ENCODE data around the gene CLCN3.
"Not testable (repeated sequence)": the region's sequence is repeated elsewhere in the genome, so short reads cannot be mapped to it uniquely, and the experiment has no call there.

Gene CLCN3

GRCh38 chr4:169690787-169691186, 70.4 kb downstream of the CLCN3 start:
- DNase-seq (ENCODE audit: low read depth in 2 of 2, low spot score in 1 of 2), result no peak

GRCh38 chr4:169698331-169698730, 78.0 kb downstream of the CLCN3 start:
- no peak for DNase-seq (ENCODE audit: low read depth in 2 of 2, low spot score in 1 of 2)

GRCh38 chr4:169707958-169708643, 87.7 kb downstream of the CLCN3 start:
- DNase-seq (ENCODE audit: low read depth in 2 of 2, low spot score in 1 of 2), result no peak

DNA sequence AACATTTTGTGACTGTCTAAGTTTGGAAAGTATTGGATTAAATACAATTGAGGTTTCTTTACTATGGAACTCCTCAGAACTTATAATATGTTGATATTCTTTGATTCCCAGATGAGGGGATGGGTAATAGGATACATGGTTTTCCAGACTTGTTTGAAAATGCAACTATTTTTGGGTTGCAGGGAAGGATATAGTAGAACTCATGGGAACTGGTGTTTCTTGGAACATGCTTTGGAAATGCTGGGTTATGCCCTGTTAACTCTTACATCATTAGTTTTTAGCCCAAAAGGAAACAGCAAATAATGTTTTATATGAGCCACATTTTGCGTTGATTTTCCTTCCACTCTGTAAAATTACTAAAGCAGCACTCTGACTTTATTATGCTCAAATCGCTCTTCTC, 95.4 kb downstream of the CLCN3 start:
- DNase-seq (ENCODE audit: low read depth in 2 of 2, low spot score in 1 of 2), result no peak

DNA sequence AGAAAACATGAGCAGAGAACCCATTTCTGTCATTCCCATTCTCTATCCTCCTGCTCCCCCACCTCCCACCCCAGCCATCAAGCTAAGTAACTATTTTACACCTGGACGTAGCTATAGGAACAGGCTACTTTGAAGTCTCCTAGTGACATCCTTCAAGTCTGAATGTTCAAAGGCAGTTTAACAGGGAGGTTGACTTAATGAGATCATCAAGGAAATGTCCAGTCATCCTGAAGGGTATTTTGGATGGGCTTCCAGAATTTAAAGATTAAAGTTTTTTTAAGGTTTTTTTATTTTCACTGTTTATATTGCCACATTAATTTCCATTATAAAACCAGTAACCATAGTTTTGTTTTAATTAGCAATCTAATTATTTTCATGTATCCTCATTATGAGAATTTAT, 96.3 kb downstream of the CLCN3 start:
- DNase-seq (ENCODE audit: low read depth in 2 of 2, low spot score in 1 of 2), result no peak

DNA sequence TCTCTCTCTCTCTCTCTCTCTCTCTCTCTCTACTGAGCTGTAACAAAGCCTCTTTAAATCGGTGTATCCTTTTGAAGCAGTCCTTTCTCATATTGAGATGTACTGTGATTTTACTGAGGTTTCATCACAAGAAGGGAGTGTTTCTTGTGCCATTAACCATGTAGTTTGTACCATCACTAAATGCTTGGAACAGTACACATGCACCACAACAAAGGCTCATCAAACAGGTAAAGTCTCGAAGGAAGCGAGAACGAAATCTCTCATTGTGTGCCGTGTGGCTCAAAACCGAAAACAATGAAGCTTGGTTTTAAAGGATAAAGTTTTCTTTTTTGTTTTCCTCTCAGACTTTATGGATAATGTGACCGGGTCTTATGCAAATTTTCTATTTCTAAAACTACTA, 100.2 kb downstream of the CLCN3 start:
- DNase-seq (ENCODE audit: low read depth in 2 of 2, low spot score in 1 of 2), result no peak

- DNase-seq (ENCODE audit: low read depth in 2 of 2, low spot score in 1 of 2), result no peak
These were observed 103.0 kb downstream of the CLCN3 start for GRCh38 chr4:169723207-169723965.

GRCh38 chr4:169724260-169724659, 103.9 kb downstream of the CLCN3 start:
- DNase-seq (ENCODE audit: low read depth in 2 of 2, low spot score in 1 of 2), result no peak

DNA sequence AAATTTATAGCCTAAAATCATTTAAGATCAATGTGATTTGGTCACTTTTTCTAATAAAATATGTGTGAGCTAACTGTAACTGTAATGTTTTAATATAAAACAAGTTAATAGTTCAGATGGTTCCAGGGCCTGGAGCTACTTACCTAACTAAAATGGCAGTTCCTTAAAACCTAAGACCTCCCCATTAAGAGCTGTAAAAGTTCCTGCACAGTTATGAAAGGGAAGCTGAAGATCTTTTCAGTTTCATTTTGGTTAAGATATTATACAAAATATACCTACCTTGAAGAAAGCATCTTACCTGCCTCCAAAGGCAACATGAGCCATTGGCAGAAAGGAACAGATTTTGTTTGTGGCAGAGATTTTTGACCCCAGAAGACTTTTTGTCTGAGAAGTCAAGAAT, 107.2 kb downstream of the CLCN3 start:
- no peak for DNase-seq (ENCODE audit: low read depth in 2 of 2, low spot score in 1 of 2)

DNA sequence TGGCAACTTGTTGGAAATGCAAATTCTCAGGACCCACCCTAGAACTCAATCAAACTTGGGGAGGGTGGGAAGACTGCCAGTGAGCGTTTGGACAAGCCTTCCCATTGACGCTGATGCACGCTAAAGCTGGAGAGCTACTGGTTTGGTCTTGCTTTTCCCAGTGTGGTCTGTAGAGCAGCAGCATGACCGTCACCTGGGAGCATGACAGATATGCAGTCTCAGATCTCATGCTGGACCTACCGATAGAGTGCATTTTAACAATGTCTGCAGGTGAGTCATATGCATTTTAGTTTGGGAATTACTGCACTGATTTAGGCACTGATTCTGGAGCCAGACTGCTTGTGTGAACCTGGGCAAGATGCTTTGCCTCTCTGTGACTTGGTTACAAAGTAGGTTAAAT, 110.2 kb downstream of the CLCN3 start:
- DNase-seq (ENCODE audit: low read depth in 2 of 2, low spot score in 1 of 2), result no peak

GRCh38 chr4:169738604-169739003, 118.2 kb downstream of the CLCN3 start:
- DNase-seq (ENCODE audit: low read depth in 2 of 2, low spot score in 1 of 2), result not testable (repeated sequence)

- no peak for DNase-seq (ENCODE audit: low read depth in 2 of 2, low spot score in 1 of 2)
These were observed 121.2 kb downstream of the CLCN3 start for GRCh38 chr4:169741569-169741968.

DNA sequence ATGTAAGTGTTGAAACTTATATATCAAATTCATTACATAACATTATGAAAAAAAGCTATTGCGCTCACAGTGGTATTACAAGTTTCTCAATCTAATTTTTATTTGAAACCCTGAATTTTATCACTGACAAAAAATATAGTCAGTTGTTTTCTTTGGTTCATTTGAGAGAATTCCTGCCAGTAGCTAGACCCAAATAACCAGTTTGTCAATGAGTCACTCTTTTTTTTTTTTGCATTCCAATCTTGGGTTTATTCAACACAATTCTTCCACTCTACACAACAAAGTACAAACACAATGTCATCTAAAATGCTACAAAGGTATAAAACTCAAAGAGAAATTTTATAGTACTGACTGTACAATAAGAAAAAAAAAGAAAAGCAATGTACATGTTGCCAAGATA, 124.2 kb downstream of the CLCN3 start:
- DNase-seq (ENCODE audit: low read depth in 2 of 2, low spot score in 1 of 2), result no peak

DNA sequence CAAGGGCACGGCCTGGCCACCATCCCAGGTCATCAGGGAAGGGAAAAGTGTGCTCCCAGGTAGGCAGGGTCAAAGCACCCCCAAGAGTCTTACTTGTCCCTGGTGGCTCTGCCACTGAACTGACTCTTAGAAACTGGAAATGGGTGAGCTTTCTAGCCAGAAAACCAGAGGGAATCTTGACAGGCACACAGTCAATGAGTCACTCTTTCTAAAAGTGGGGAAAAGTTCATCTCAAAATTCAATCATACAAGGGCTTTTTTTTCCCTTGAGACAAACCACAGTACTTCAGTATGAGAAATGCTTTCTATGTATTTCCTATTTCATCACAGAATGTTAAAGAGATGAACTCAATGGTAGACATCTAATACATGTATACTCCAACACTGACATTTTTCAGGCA, 124.9 kb downstream of the CLCN3 start:
- no peak for DNase-seq (ENCODE audit: low read depth in 2 of 2, low spot score in 1 of 2)

GRCh38 chr4:169756971-169757574, 136.7 kb downstream of the CLCN3 start:
- no peak for DNase-seq (ENCODE audit: low read depth in 2 of 2, low spot score in 1 of 2)

DNA sequence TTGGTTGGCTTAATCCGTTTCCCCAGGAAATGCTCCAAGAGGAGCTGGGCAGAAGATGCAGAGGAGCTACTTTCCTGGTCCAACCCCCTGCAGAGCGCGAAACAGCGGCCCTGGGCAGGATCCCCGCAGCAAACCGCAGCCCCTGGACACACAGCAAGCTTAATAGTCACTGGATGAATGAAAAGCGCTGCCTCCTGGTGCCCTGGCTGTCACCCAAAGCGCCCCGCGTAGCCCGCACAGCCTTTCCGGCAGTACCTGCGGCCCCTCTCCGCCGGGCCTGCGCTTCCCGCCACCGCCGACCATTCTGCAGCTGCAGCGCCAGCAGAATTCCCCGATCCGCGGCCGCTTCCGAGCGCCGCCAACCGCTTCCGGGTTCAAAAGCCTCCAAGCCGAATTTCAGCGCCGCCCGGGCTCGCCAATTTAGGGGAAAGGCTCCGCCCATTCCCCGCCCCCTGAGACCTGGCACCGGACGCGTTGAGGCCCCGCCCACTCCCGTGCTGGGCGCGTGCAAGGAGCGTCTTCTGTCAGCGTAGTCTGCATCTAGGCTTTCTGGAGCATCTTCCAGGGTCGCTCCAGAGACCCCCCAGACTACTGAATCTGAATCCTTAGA, 137.3 kb downstream of the CLCN3 start, which contains the start of gene HPF1:
TSS of gene HPF1 (minus strand) at position 370 of the 610 bp plus-strand sequence. CDS start at position 303, 67 bp downstream.
- DNase-seq (ENCODE audit: low read depth in 2 of 2, low spot score in 1 of 2), result peak; percentile 80 to 86

DNA sequence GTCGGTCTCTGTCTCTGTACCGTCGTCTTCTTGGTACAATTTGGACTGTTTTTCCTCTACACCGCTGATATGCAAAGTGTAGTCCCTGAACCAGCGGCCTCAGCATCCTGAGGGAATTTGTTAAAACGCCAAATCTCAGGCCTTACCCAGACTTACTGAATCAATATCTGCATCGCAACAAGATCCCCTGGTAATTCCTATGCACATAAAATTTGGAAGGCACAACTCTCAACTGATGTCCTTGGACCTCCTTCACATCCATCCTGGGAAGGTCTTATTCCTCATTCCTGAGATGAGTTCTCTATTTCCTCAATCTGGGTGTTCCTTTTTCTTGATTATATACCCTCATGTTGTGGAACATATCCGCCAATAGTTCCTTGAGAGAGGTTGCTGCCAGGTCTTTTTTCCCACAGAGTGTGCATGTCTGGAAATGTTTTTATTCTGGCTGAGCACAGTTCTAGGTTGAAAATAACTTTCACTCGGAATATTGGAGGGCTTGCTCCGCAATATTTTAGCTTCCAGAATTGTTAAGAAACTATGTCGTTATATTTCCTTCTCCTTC, 138.1 kb downstream of the CLCN3 start:
- DNase-seq (ENCODE audit: low read depth in 2 of 2, low spot score in 1 of 2), result no peak

- DNase-seq (ENCODE audit: low read depth in 2 of 2, low spot score in 1 of 2), result no peak
These were observed 141.5 kb downstream of the CLCN3 start for GRCh38 chr4:169761846-169762245.

DNA sequence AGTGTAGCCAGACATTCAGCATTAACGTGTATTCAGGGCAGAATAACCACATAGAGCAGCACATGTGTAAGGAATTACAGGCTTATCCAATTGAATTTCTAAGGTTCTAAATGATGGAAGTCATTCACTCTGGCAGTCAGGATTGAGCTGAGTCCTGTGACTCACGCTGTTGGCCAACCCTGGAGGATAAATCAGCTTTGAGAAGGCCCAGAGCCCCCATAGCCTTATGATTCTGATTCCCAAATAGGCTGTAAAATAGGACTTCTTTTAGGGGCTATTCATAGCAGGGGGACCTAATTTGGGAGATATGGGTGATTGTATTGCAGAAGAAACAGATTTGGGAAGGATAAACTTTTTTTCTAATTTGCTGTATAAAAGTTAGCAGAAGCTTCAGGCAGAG, 145.5 kb downstream of the CLCN3 start:
- no peak for DNase-seq (ENCODE audit: low read depth in 2 of 2, low spot score in 1 of 2)

DNA sequence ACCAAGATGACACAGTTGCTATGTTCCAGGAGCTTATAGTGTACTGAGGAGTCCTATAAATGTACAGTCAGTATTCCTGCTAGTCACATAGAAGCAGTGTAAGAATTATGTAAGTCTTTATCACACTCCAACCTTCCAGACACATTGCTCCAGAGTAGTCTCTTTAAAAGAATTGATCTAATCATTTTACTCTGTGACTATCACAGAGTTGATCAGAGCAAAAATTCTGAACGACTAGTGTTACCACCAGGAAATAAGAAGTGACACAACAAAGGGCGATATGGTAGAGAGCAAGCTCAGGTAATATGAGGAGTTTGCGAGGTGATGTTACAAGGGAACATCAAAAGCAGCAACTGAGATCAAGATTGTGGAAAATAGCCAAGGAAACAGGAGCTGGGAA, 146.4 kb downstream of the CLCN3 start:
- DNase-seq (ENCODE audit: low read depth in 2 of 2, low spot score in 1 of 2), result no peak

- no peak for DNase-seq (ENCODE audit: low read depth in 2 of 2, low spot score in 1 of 2)
These were observed 148.0 kb downstream of the CLCN3 start for GRCh38 chr4:169768385-169768784.

GRCh38 chr4:169770416-169770815, 150.0 kb downstream of the CLCN3 start:
- no peak for DNase-seq (ENCODE audit: low read depth in 2 of 2, low spot score in 1 of 2)

Measured in stimulated activated CD8-positive, alpha-beta memory T cell treated with anti-CD3 and anti-CD28 coated beads, Interleukin-4, amount 100 ng/mL, for 1 hour (primary cell).